Measurements from ENCODE around the gene PSPH. TPM values are rescaled to one million over a fixed set of nuclear protein-coding genes. Genes with fewer than 3 reads are reported as not detected.

PSPH gene
- total and polyA plus RNA-seq, 12 donors, result 2.8 to 68.7 (median 23.0) TPM

GRCh38 chr7:55965805-55966421 lies 85.3 kb downstream of the PSPH start:
- Histone ChIP-seq H3K27ac (peak overlapping the region; percentile 85 to 99 (median 96)), H3K4me1 (replicated peaks in 1 of 2) (peaks cover 23 to 27% of the 10 kb centered on the region in 2 donors), H3K36me3 (replicated peaks in 1 of 2) (no peaks in the 10 kb centered on the region), H3K9me3 (replicated peaks in 1 of 3) (no peaks in the 10 kb centered on the region), H3K4me3 (peak overlapping the region in 1 of 4 donors; percentile 91), H3K27me3 (no peaks in the 10 kb centered on the region)
- DNase-seq, result peak; percentile 66 to 92 (median 89)
- 44 to 46% (median 45%) methylated on average over 12 to 13 of the region's 13 CpGs for WGBS, 4 donors
- intact Hi-C loops (cut with DNase I), result loop anchor here in 1 of 2 donors (10.0 kb wide), 1 partner anchor 109 kb away; no protein-coding TSS in a partner anchor
- TF ChIP-seq CTCF (IDR thresholded peaks at IDR 0.05) (no peak), POLR2A (IDR thresholded peaks at IDR 0.05) (peak in 1 of 2 donors; percentile 57)

DNA sequence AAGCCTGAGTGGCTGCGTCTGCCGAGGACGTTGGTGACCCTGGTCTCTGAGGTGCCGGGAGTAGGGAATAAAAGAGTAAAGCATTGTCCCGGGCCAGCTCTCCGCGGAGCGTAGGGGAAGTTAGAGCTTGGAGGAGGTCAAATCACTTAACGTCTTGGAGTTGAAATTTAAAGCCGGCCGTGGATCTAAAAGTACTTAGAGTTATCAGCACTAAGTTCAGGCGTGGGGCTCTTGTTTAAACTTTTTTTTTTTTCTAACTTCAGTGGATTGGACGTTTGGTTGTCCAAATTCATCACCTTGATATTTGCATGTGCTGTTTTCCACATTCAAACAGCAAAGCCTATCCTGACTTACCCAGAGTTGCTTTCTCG lies 86.2 kb downstream of the PSPH start:
- H3K27me3 ChIP-seq, result no peaks in the 10 kb centered on the region
- H3K27ac ChIP-seq, result peak overlapping the region; percentile 77 to 99 (median 96)
- H3K9me3 ChIP-seq (replicated peaks in 1 of 3), result no peaks in the 10 kb centered on the region
- no peak for DNase-seq
- H3K36me3 ChIP-seq (replicated peaks in 1 of 2), result no peaks in the 10 kb centered on the region
- intact Hi-C loops (cut with DNase I), result loop anchor here in 1 of 2 donors (10.0 kb wide), 1 partner anchor 110 kb away; no protein-coding TSS in a partner anchor
- no peak for TF ChIP-seq POLR2A (IDR thresholded peaks at IDR 0.05)
- no peak for TF ChIP-seq CTCF (IDR thresholded peaks at IDR 0.05)
- H3K4me1 ChIP-seq (replicated peaks in 1 of 2), result peaks cover 19 to 22% of the 10 kb centered on the region in 2 donors
- peak overlapping the region in 3 of 4 donors; percentile 23 to 91 (median 63) for H3K4me3 ChIP-seq
- 1 to 2% (median 2%) methylated on average over 11 to 14 of the region's 14 CpGs for WGBS, 4 donors

GRCh38 chr7:55964261-55965099 lies 86.8 kb downstream of the PSPH start, which contains the start of gene NIPSNAP2:
TSS of gene NIPSNAP2 (plus strand) at chr7:55964585. CDS start at chr7:55964610, 25 bp downstream.
- Histone ChIP-seq H3K4me1 (replicated peaks in 1 of 2) (peaks cover 19 to 22% of the 10 kb centered on the region in 2 donors), H3K36me3 (replicated peaks in 1 of 2) (no peaks in the 10 kb centered on the region), H3K27me3 (no peaks in the 10 kb centered on the region), H3K27ac (peak within 1 kb of the TSS; percentile 77 to 99 (median 96)), H3K9me3 (replicated peaks in 1 of 3) (no peaks in the 10 kb centered on the region), H3K4me3 (peak within 1 kb of the TSS in 3 of 4 donors; percentile 23 to 91 (median 63))
- WGBS, 4 donors, result 0 to 1% (median 0%) methylated on average over 6 to 105 of the region's 105 CpGs
- DNase-seq, result peak; percentile 85 to 89 (median 87)
- intact Hi-C loops (cut with DNase I), result loop anchor here in 1 of 2 donors (5.0 to 10.0 kb wide), 2 partner anchors 77 to 110 kb away; partner anchors contain the start of gene ZNF713
- peak; percentile 79 to 82 for TF ChIP-seq POLR2A (IDR thresholded peaks at IDR 0.05)
- TF ChIP-seq CTCF (IDR thresholded peaks at IDR 0.05), result peak in 3 of 6 experiments; percentile 57 to 93 (median 81)

Data from adrenal gland (tissue), 12 donors.